HCT116 (cell line): ENCODE measurements around the gene IL9. TPM values are rescaled to one million over a fixed set of nuclear protein-coding genes. Genes with fewer than 3 reads are reported as not detected.

ENCODE experiments used
- ATAC-seq: fragments of 200-7000 bp; cut with Tn5 transposase; 2 replicates; pipeline ENCODE4 v1.9.1; 2020; ENCODE audit warnings: mild to moderate bottlenecking, moderate library complexity
- BruUV-seq: library from RNA; stranded (reverse); fragments of 400-500 nt; replicated peaks from 2 replicates; lab custom pipeline; 2021; lab: Mats Ljungman, UMichigan
- CTCF ChIA-PET: fragments of 300-600 bp; sonication (Branson Sonifier 250); formaldehyde crosslinking; loops from one replicate; lab custom pipeline; 2021; ENCODE audit warnings: antibody characterized with exemption; lab: Charles Lee
- POLR2A ChIA-PET: fragments of 300-600, 350-600 bp; sonication (Branson Sonifier 250); formaldehyde crosslinking; loops from one replicate; lab custom pipeline; 2021; ENCODE audit warnings: antibody characterized with exemption; lab: Charles Lee
- RAD21 ChIA-PET, 2 experiments: fragments of 300-600 bp; sonication (Branson Sonifier 250); formaldehyde crosslinking; loops; one replicate each; lab custom pipeline; 2023; ENCODE audit warnings: low total read pairs in 2 of 2; ENCODE audit not compliant: uncharacterized antibody in 2 of 2, unreplicated experiment in 2 of 2, low non-redundant PET in 1 of 2; lab: Charles Lee
- DNase-seq: peaks from one replicate; pipeline ENCODE4 v3.0.0-alpha.2; 2010; ENCODE audit warnings: low read depth, low spot score
- H2AFZ ChIP-seq: fragments of 200-600 bp; shearing (Covaris generic), sonication (generic); 2 replicates; pipeline ENCODE4 v1.6.1; 2017; ENCODE audit warnings: low read depth, mixed run types, mixed read lengths, antibody characterized with exemption, low read length; ENCODE audit not compliant: poor library complexity, severe bottlenecking
- H3K27ac ChIP-seq: 2 replicates; pipeline ENCODE4 v1.5.1; 2012; ENCODE audit warnings: low read depth, low read length
- H3K27me3 ChIP-seq: fragments of 200-600 bp; sonication (generic); 2 replicates; pipeline ENCODE4 v1.6.1; 2016; ENCODE audit warnings: mixed run types, low read length, mixed read lengths; ENCODE audit not compliant: insufficient read depth
- H3K36me3 ChIP-seq, 2 experiments: fragments of 200-500 bp in 1 of 2; fragments of 200-600 bp in 1 of 2; sonication (Bioruptor generic) in 1 of 2; sonication (generic) in 1 of 2; 2 replicates each; pipeline versions ENCODE4 v1.5.1 to v1.6.1; 2014 to 2016; ENCODE audit warnings: low read length in 2 of 2, inconsistent platforms in 1 of 2, mixed read lengths in 1 of 2, mixed run types in 1 of 2; ENCODE audit not compliant: insufficient read depth in 2 of 2, control insufficient read depth in 1 of 2
- H3K4me1 ChIP-seq, 2 experiments: fragments of 200-600 bp in 1 of 2; sonication (generic) in 1 of 2; 2 replicates each; pipeline versions ENCODE4 v1.5.1 to v1.6.1; 2012 to 2017; ENCODE audit warnings: low read length in 2 of 2, inconsistent platforms in 1 of 2, mild to moderate bottlenecking in 1 of 2, mixed read lengths in 1 of 2, mixed run types in 1 of 2, moderate library complexity in 1 of 2; ENCODE audit not compliant: insufficient read depth in 2 of 2, control insufficient read depth in 1 of 2
- H3K4me2 ChIP-seq: fragments of 200-600 bp; sonication (generic); 2 replicates; pipeline ENCODE4 v1.6.1; 2017; ENCODE audit warnings: mixed run types, low read length, mixed read lengths
- H3K4me3 ChIP-seq, 2 experiments: fragments of 200-600 bp in 1 of 2; sonication (generic) in 1 of 2; replicated peaks in 1 of 2; 2 replicates each; pipeline ENCODE4 v1.5.1; 2011 to 2016; ENCODE audit warnings: low read length in 2 of 2, control low read depth in 1 of 2, low read depth in 1 of 2, mild to moderate bottlenecking in 1 of 2, mixed read lengths in 1 of 2, mixed run types in 1 of 2
- H3K79me2 ChIP-seq: fragments of 200-600 bp; sonication (generic); 2 replicates; pipeline ENCODE4 v1.6.1; 2017; ENCODE audit warnings: mild to moderate bottlenecking, mixed run types, low read length, moderate library complexity, mixed read lengths; ENCODE audit not compliant: insufficient read depth
- H3K9ac ChIP-seq: fragments of 200-600 bp; sonication (generic); 2 replicates; pipeline ENCODE4 v1.6.1; 2016; ENCODE audit warnings: low read length, mixed read lengths
- H3K9me2 ChIP-seq: fragments of 200-600 bp; sonication (generic), shearing (Covaris generic); 2 replicates; pipeline ENCODE4 v1.6.1; 2017; ENCODE audit warnings: mixed run types, mild to moderate bottlenecking, moderate library complexity; ENCODE audit not compliant: insufficient read depth
- H3K9me3 ChIP-seq, 2 experiments: fragments of 200-500 bp in 1 of 2; fragments of 200-600 bp in 1 of 2; sonication (Bioruptor generic) in 1 of 2; sonication (generic) in 1 of 2; 2 replicates each; pipeline ENCODE4 v1.6.1; 2014 to 2017; ENCODE audit warnings: low read length in 2 of 2, mixed read lengths in 2 of 2, inconsistent platforms in 1 of 2, low read depth in 1 of 2, mild to moderate bottlenecking in 1 of 2, mixed run types in 1 of 2, moderate library complexity in 1 of 2; ENCODE audit not compliant: control insufficient read depth in 1 of 2, insufficient read depth in 1 of 2
- H4K20me1 ChIP-seq: fragments of 200-600 bp; sonication (generic), shearing (Covaris generic); 2 replicates; pipeline ENCODE4 v1.6.1; 2017; ENCODE audit warnings: mixed run types, mild to moderate bottlenecking, moderate library complexity; ENCODE audit not compliant: insufficient read depth
- ATF3 ChIP-seq: IDR thresholded peaks from 2 replicates; pipeline ENCODE4 v1.6.1; 2012
- CBX3 ChIP-seq: IDR thresholded peaks from 2 replicates; pipeline ENCODE4 v1.6.1; 2012; ENCODE audit warnings: low read depth
- CEBPB ChIP-seq: IDR thresholded peaks from 2 replicates; pipeline ENCODE4 v1.6.1; 2012; ENCODE audit warnings: low read depth
- EGR1 ChIP-seq: IDR thresholded peaks from 2 replicates; pipeline ENCODE4 v1.6.1; 2012; ENCODE audit warnings: low read depth
- EZH2 ChIP-seq: fragments of 200-600 bp; sonication (generic); IDR thresholded peaks from 2 replicates; pipeline ENCODE4 v1.6.1; 2017; ENCODE audit warnings: antibody characterized with exemption, mixed run types
- EZH2phosphoT487 ChIP-seq: fragments of 200-600 bp; IDR thresholded peaks from 2 replicates; pipeline ENCODE4 v1.6.1; 2018; ENCODE audit warnings: antibody characterized with exemption, borderline replicate concordance
- FOSL1 ChIP-seq: IDR thresholded peaks from 2 replicates; pipeline ENCODE4 v1.6.1; 2012; ENCODE audit warnings: low read depth
- MAX ChIP-seq: IDR thresholded peaks from 2 replicates; pipeline ENCODE4 v1.6.1; 2012
- POLR2A ChIP-seq: IDR thresholded peaks from 2 replicates; pipeline ENCODE4 v1.7.0; 2011; ENCODE audit warnings: borderline replicate concordance; ENCODE audit not compliant: insufficient read depth, insufficient read length; ENCODE audit errors: extremely low read depth
- RAD21 ChIP-seq: IDR thresholded peaks from 2 replicates; pipeline ENCODE4 v1.6.1; 2012; ENCODE audit warnings: low read depth, mild to moderate bottlenecking
- SIN3A ChIP-seq: IDR thresholded peaks from 2 replicates; pipeline ENCODE4 v1.6.1; 2012; ENCODE audit warnings: low read depth
- SP1 ChIP-seq: IDR thresholded peaks from 2 replicates; pipeline ENCODE4 v1.6.1; 2012; ENCODE audit warnings: low read depth
- TCF7L2 ChIP-seq: IDR thresholded peaks from 2 replicates; pipeline ENCODE4 v1.7.0; 2011; ENCODE audit warnings: borderline replicate concordance, inconsistent platforms; ENCODE audit not compliant: insufficient read depth, insufficient read length; ENCODE audit errors: extremely low read depth
- YY1 ChIP-seq: IDR thresholded peaks from 2 replicates; pipeline ENCODE4 v1.6.1; 2011; ENCODE audit warnings: low read length, low read depth, moderate library complexity, mild to moderate bottlenecking; ENCODE audit not compliant: insufficient replicate concordance; ENCODE audit errors: extremely low read depth
- ZBTB33 ChIP-seq: IDR thresholded peaks from 2 replicates; pipeline ENCODE4 v1.6.1; 2011; ENCODE audit warnings: mild to moderate bottlenecking, low read length, moderate library complexity; ENCODE audit not compliant: insufficient replicate concordance; ENCODE audit errors: extremely low read depth
- ZFX ChIP-seq: fragments of 450-650 bp; IDR thresholded peaks from 2 replicates; pipeline ENCODE4 v1.6.1; 2017
- ZNF274 ChIP-seq: fragments of 200-500 bp; sonication (Bioruptor generic); IDR thresholded peaks from 2 replicates; pipeline ENCODE4 v1.6.1; 2014; ENCODE audit warnings: mild to moderate bottlenecking, low read depth, low read length, inconsistent platforms
- intact Hi-C: fragments of 100-400 bp; cut with micrococcal nuclease; formaldehyde crosslinking; loops from 2 replicates; pipeline ENCODE4 v1.10.0; 2022
- total RNA-seq: library from RNA; stranded (reverse); gene quantifications from one replicate; pipeline ENCODE4 v1.2.1, GENCODE V29; 2021; ENCODE audit not compliant: unreplicated experiment

IL9 gene
- total RNA-seq, 1 experiment from 2014 or later = not detected

- Histone ChIP-seq H3K9ac (no peak overlapping the region), H3K27ac (no peak overlapping the region), H3K4me1 (peaks cover 0 to 7% of the 10 kb centered on the region in 2 experiments; a peak in 1 of 4 replicates), H3K4me3 (no peak overlapping the region), H3K9me3 (no peaks in the 10 kb centered on the region), H3K4me2 (no peak overlapping the region), H4K20me1 (no peaks in the 10 kb centered on the region), H3K27me3 (no peaks in the 10 kb centered on the region), H3K9me2 (no peaks in the 10 kb centered on the region), H2AFZ (no peak overlapping the region), H3K79me2 (no peaks in the 10 kb centered on the region), H3K36me3 (no peaks in the 10 kb centered on the region)
- no TSS peak for BruUV-seq
- ATAC-seq = no peak
- CTCF ChIA-PET = no interaction called here
- no peak for DNase-seq
- POLR2A ChIA-PET = no interaction called here
- intact Hi-C loops = no loop called here
- RAD21 ChIA-PET = no interaction called here
- no peak for TF ChIP-seq ZBTB33
- TF ChIP-seq CEBPB = no peak
- TF ChIP-seq SIN3A = no peak
- TF ChIP-seq MAX = no peak
- no peak for TF ChIP-seq ATF3
- no peak for TF ChIP-seq FOSL1
- TF ChIP-seq YY1 = no peak
- no peak for TF ChIP-seq CBX3
- TF ChIP-seq EZH2phosphoT487 = no peak
- no peak for TF ChIP-seq EZH2
- TF ChIP-seq ZFX = no peak
- no peak for TF ChIP-seq EGR1
- TF ChIP-seq POLR2A = no peak
- TF ChIP-seq RAD21 = no peak
- no peak for TF ChIP-seq ZNF274
- TF ChIP-seq SP1 = no peak
- TF ChIP-seq TCF7L2 = no peak
These were observed 45.4 kb downstream of the IL9 start for GRCh38 chr5:135850231-135850630.
